ENCODE measurements around the gene FHOD3.

DNA sequence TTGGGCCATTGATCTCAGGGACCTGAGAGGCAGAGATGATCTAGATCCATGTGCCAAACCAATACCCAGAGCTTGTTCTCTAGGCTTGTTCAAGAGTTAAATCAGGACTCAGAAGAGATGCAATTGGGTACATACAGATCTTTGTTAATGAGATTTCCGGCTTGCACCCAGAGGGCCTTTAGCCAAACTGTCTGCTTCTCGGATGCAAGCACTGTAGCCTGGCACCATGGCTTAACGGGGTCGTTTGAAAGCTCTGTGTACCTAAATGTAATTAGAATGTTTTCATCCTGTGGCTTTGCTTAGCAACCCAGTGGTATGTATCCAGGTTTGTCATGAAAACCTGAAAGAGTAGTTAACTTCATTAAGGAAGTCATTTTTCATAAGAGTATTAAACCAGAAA, 437.1 kb downstream of the FHOD3 start:
- TF ChIP-seq BHLHE40 (IDR thresholded peaks at IDR 0.05; ENCODE audit: low read depth, low read length) (no peak), ZFP36 (IDR thresholded peaks at IDR 0.05; ENCODE audit: borderline replicate concordance, partially characterized antibody) (no peak), CTCF (IDR thresholded peaks at IDR 0.05) (no peak), EP300 (IDR thresholded peaks at IDR 0.05) (no peak), E2F6 (IDR thresholded peaks at IDR 0.05; ENCODE audit: borderline replicate concordance, low read depth) (no peak), RAD21 (conservative IDR thresholded peaks at IDR 0.05 in 1 of 2, IDR thresholded peaks at IDR 0.05 in 1 of 2) (no peak), POLR2A (IDR thresholded peaks at IDR 0.05; ENCODE audit: low read length) (no peak), HMGXB4 (CRISPR knock-in tag; IDR thresholded peaks at IDR 0.05; ENCODE audit: borderline replicate concordance) (no peak), CBX2 (IDR thresholded peaks at IDR 0.05; ENCODE audit: borderline replicate concordance, low read depth) (no peak), USF2 (IDR thresholded peaks at IDR 0.05) (no peak), HES2 (IDR thresholded peaks at IDR 0.05) (no peak), PHF8 (IDR thresholded peaks at IDR 0.05; ENCODE audit: borderline replicate concordance, low read depth) (no peak), CHD2 (IDR thresholded peaks at IDR 0.05; ENCODE audit: low read length, partially characterized antibody) (no peak), MAX (IDR thresholded peaks at IDR 0.05) (no peak)
